ENCODE measurements around the gene PCDHGA9.
"Not testable (repeated sequence)": the region's sequence is repeated elsewhere in the genome, so short reads cannot be mapped to it uniquely, and the experiment has no call there.

PCDHGA9 gene

GRCh38 chr5:141383345-141383744, 19.2 kb upstream of the PCDHGA9 start:
- DNase-seq (ENCODE audit: low read depth in 2 of 3, low spot score in 2 of 3), result no peak

GRCh38 chr5:141384471-141385267, 17.9 kb upstream of the PCDHGA9 start:
- DNase-seq (ENCODE audit: low read depth in 2 of 3, low spot score in 2 of 3), result no peak

- DNase-seq (ENCODE audit: low read depth in 2 of 3, low spot score in 2 of 3), result not testable (repeated sequence)
Observed at GRCh38 chr5:141387557-141388311, 14.8 kb upstream of the PCDHGA9 start, which contains the start of gene PCDHGB4. PCDHGB4 (plus strand) TSS chr5:141387698; CDS start chr5:141387885, 187 bp downstream.

- no peak for DNase-seq (ENCODE audit: low read depth in 2 of 3, low spot score in 2 of 3)
Observed at GRCh38 chr5:141388661-141389060, 13.9 kb upstream of the PCDHGA9 start.

GRCh38 chr5:141389153-141390042, 13.2 kb upstream of the PCDHGA9 start:
- no peak for DNase-seq (ENCODE audit: low read depth in 2 of 3, low spot score in 2 of 3)

GRCh38 chr5:141392429-141393198, 10.0 kb upstream of the PCDHGA9 start, which contains the start of gene PCDHGA8:
PCDHGA8 (plus strand) TSS chr5:141392633; CDS start chr5:141392814, 181 bp downstream.
- no peak for DNase-seq (ENCODE audit: low read depth in 2 of 3, low spot score in 2 of 3)

GRCh38 chr5:141393267-141393666, 9.3 kb upstream of the PCDHGA9 start:
- no peak for DNase-seq (ENCODE audit: low read depth in 2 of 3, low spot score in 2 of 3)

- DNase-seq (ENCODE audit: low read depth in 2 of 3, low spot score in 2 of 3), result not testable (repeated sequence)
Observed at GRCh38 chr5:141394401-141395187, 8.0 kb upstream of the PCDHGA9 start.

GRCh38 chr5:141397756-141398551, 4.6 kb upstream of the PCDHGA9 start, which contains the start of gene PCDHGB5:
PCDHGB5 (plus strand) TSS chr5:141397947; CDS start chr5:141398128, 181 bp downstream.
- DNase-seq (ENCODE audit: low read depth in 2 of 3, low spot score in 2 of 3), result not testable (repeated sequence)

- DNase-seq (ENCODE audit: low read depth in 2 of 3, low spot score in 2 of 3), result no peak
Observed at GRCh38 chr5:141398608-141399007, 4.0 kb upstream of the PCDHGA9 start.

GRCh38 chr5:141399555-141400258, 2.9 kb upstream of the PCDHGA9 start:
- no peak for DNase-seq (ENCODE audit: low read depth in 2 of 3, low spot score in 2 of 3)

GRCh38 chr5:141403387-141403786, 809 bp downstream of the PCDHGA9 start:
- DNase-seq (ENCODE audit: low read depth in 2 of 3, low spot score in 2 of 3), result no peak

GRCh38 chr5:141407790-141408505, 5.4 kb downstream of the PCDHGA9 start, which contains the start of gene PCDHGB6:
PCDHGB6 (plus strand) TSS chr5:141408021; CDS start chr5:141408203, 182 bp downstream.
- not testable (repeated sequence) for DNase-seq (ENCODE audit: low read depth in 2 of 3, low spot score in 2 of 3)

GRCh38 chr5:141409598-141410306, 7.2 kb downstream of the PCDHGA9 start:
- no peak for DNase-seq (ENCODE audit: low read depth in 2 of 3, low spot score in 2 of 3)

- no peak for DNase-seq (ENCODE audit: low read depth in 2 of 3, low spot score in 2 of 3)
Observed at GRCh38 chr5:141411575-141411974, 9.0 kb downstream of the PCDHGA9 start.

- no peak for DNase-seq (ENCODE audit: low read depth in 2 of 3, low spot score in 2 of 3)
Observed at GRCh38 chr5:141412854-141413539, 10.4 kb downstream of the PCDHGA9 start, which contains the start of gene PCDHGA10. PCDHGA10 (plus strand) TSS chr5:141412987; CDS start chr5:141413176, 189 bp downstream.

All from activated CD8-positive, alpha-beta memory T cell treated with anti-CD3 and anti-CD28 coated beads for 48 hours (primary cell).